ENCODE measurements around the gene SERPINC1.
A peak's percentile ranks its signal among the peaks of the same experiment; 100 is the strongest.

SERPINC1 gene

GRCh38 chr1:173876732-173877131 is 40.4 kb downstream of the SERPINC1 start:
- DNase-seq, result no peak
- Histone ChIP-seq H3K4me1 (ENCODE audit: control insufficient read depth, insufficient read depth, low read length, poor library complexity, severe bottlenecking) (peaks cover 2% of the 10 kb centered on the region), H3K4me3 (ENCODE audit: insufficient read depth, low read depth, low read length, poor library complexity, severe bottlenecking) (no peak overlapping the region), H3K36me3 (ENCODE audit: control insufficient read depth, insufficient read depth, low read length) (peaks cover 4% of the 10 kb centered on the region), H3K9me3 (ENCODE audit: control insufficient read depth, low read length) (no peaks in the 10 kb centered on the region), H3K27ac (ENCODE audit: insufficient read depth, low read length, poor library complexity, severe bottlenecking) (no peak overlapping the region), H3K27me3 (replicated peaks; ENCODE audit: control insufficient read depth, insufficient read depth, low read length, poor library complexity, severe bottlenecking) (no peaks in the 10 kb centered on the region)

GRCh38 chr1:173871500-173871899 is 45.6 kb downstream of the SERPINC1 start:
- Histone ChIP-seq H3K27ac (ENCODE audit: insufficient read depth, low read length, poor library complexity, severe bottlenecking) (peak overlapping the region; percentile 18), H3K27me3 (replicated peaks; ENCODE audit: control insufficient read depth, insufficient read depth, low read length, poor library complexity, severe bottlenecking) (no peaks in the 10 kb centered on the region), H3K4me3 (ENCODE audit: insufficient read depth, low read depth, low read length, poor library complexity, severe bottlenecking) (no peak overlapping the region), H3K4me1 (ENCODE audit: control insufficient read depth, insufficient read depth, low read length, poor library complexity, severe bottlenecking) (peaks cover 22% of the 10 kb centered on the region), H3K9me3 (ENCODE audit: control insufficient read depth, low read length) (no peaks in the 10 kb centered on the region), H3K36me3 (ENCODE audit: control insufficient read depth, insufficient read depth, low read length) (peaks cover 4% of the 10 kb centered on the region)
- DNase-seq, result no peak

GRCh38 chr1:173871091-173871490 is 46.0 kb downstream of the SERPINC1 start:
- Histone ChIP-seq H3K4me1 (ENCODE audit: control insufficient read depth, insufficient read depth, low read length, poor library complexity, severe bottlenecking) (peaks cover 24% of the 10 kb centered on the region), H3K27ac (ENCODE audit: insufficient read depth, low read length, poor library complexity, severe bottlenecking) (peak overlapping the region; percentile 43), H3K4me3 (ENCODE audit: insufficient read depth, low read depth, low read length, poor library complexity, severe bottlenecking) (no peak overlapping the region), H3K36me3 (ENCODE audit: control insufficient read depth, insufficient read depth, low read length) (peaks cover 4% of the 10 kb centered on the region), H3K9me3 (ENCODE audit: control insufficient read depth, low read length) (no peaks in the 10 kb centered on the region), H3K27me3 (replicated peaks; ENCODE audit: control insufficient read depth, insufficient read depth, low read length, poor library complexity, severe bottlenecking) (no peaks in the 10 kb centered on the region)
- DNase-seq, result no peak

GRCh38 chr1:173870252-173871075 is 46.7 kb downstream of the SERPINC1 start:
- DNase-seq, result peak; percentile 4 to 17 (median 9)
- Histone ChIP-seq H3K4me1 (ENCODE audit: control insufficient read depth, insufficient read depth, low read length, poor library complexity, severe bottlenecking) (peaks cover 31% of the 10 kb centered on the region), H3K27ac (ENCODE audit: insufficient read depth, low read length, poor library complexity, severe bottlenecking) (peak overlapping the region; percentile 43), H3K4me3 (ENCODE audit: insufficient read depth, low read depth, low read length, poor library complexity, severe bottlenecking) (peak overlapping the region; percentile 8), H3K9me3 (ENCODE audit: control insufficient read depth, low read length) (no peaks in the 10 kb centered on the region), H3K27me3 (replicated peaks; ENCODE audit: control insufficient read depth, insufficient read depth, low read length, poor library complexity, severe bottlenecking) (no peaks in the 10 kb centered on the region), H3K36me3 (ENCODE audit: control insufficient read depth, insufficient read depth, low read length) (peaks cover 4% of the 10 kb centered on the region)

- DNase-seq, result no peak
Observed at GRCh38 chr1:173869021-173869359, 48.1 kb downstream of the SERPINC1 start.

GRCh38 chr1:173868266-173869020 is 48.7 kb downstream of the SERPINC1 start, which contains the start of gene ZBTB37:
ZBTB37 (plus strand) TSS chr1:173868380; CDS start chr1:173870226, 1,846 bp downstream.
- peaks cover 24% of the 10 kb centered on the region for H3K36me3 ChIP-seq (ENCODE audit: control insufficient read depth, insufficient read depth, low read length)
- peaks cover 41% of the 10 kb centered on the region for H3K4me1 ChIP-seq (ENCODE audit: control insufficient read depth, insufficient read depth, low read length, poor library complexity, severe bottlenecking)
- H3K4me3 ChIP-seq (ENCODE audit: insufficient read depth, low read depth, low read length, poor library complexity, severe bottlenecking), result peak within 1 kb of the TSS; percentile 78
- no peaks in the 10 kb centered on the region for H3K27me3 ChIP-seq (replicated peaks; ENCODE audit: control insufficient read depth, insufficient read depth, low read length, poor library complexity, severe bottlenecking)
- H3K27ac ChIP-seq (ENCODE audit: insufficient read depth, low read length, poor library complexity, severe bottlenecking), result peak within 1 kb of the TSS; percentile 94
- no peaks in the 10 kb centered on the region for H3K9me3 ChIP-seq (ENCODE audit: control insufficient read depth, low read length)
- DNase-seq, result peak; percentile 84 to 88 (median 85)

More at GRCh38 chr1:173869021-173869359, 48.1 kb downstream of the SERPINC1 start:
- no peaks in the 10 kb centered on the region for H3K27me3 ChIP-seq (replicated peaks; ENCODE audit: control insufficient read depth, insufficient read depth, low read length, poor library complexity, severe bottlenecking)
- peak overlapping the region; percentile 94 for H3K27ac ChIP-seq (ENCODE audit: insufficient read depth, low read length, poor library complexity, severe bottlenecking)
- H3K4me3 ChIP-seq (ENCODE audit: insufficient read depth, low read depth, low read length, poor library complexity, severe bottlenecking), result peak overlapping the region; percentile 78
- peaks cover 19% of the 10 kb centered on the region for H3K36me3 ChIP-seq (ENCODE audit: control insufficient read depth, insufficient read depth, low read length)
- H3K4me1 ChIP-seq (ENCODE audit: control insufficient read depth, insufficient read depth, low read length, poor library complexity, severe bottlenecking), result peaks cover 41% of the 10 kb centered on the region
- H3K9me3 ChIP-seq (ENCODE audit: control insufficient read depth, low read length), result no peaks in the 10 kb centered on the region

- Histone ChIP-seq H3K27me3 (replicated peaks; ENCODE audit: control insufficient read depth, insufficient read depth, low read length, poor library complexity, severe bottlenecking) (no peaks in the 10 kb centered on the region), H3K4me1 (ENCODE audit: control insufficient read depth, insufficient read depth, low read length, poor library complexity, severe bottlenecking) (peaks cover 41% of the 10 kb centered on the region), H3K4me3 (ENCODE audit: insufficient read depth, low read depth, low read length, poor library complexity, severe bottlenecking) (peak within 1 kb of the TSS; percentile 78), H3K27ac (ENCODE audit: insufficient read depth, low read length, poor library complexity, severe bottlenecking) (peak within 1 kb of the TSS; percentile 94), H3K9me3 (ENCODE audit: control insufficient read depth, low read length) (no peaks in the 10 kb centered on the region), H3K36me3 (ENCODE audit: control insufficient read depth, insufficient read depth, low read length) (peaks cover 30% of the 10 kb centered on the region)
- peak; percentile 99 for DNase-seq
Observed at GRCh38 chr1:173867753-173868265, 49.3 kb downstream of the SERPINC1 start, which contains the start of gene GAS5. GAS5 (minus strand) TSS chr1:173867989.

GRCh38 chr1:173867141-173867752 is 49.9 kb downstream of the SERPINC1 start:
- peaks cover 39% of the 10 kb centered on the region for H3K4me1 ChIP-seq (ENCODE audit: control insufficient read depth, insufficient read depth, low read length, poor library complexity, severe bottlenecking)
- peak overlapping the region; percentile 94 for H3K27ac ChIP-seq (ENCODE audit: insufficient read depth, low read length, poor library complexity, severe bottlenecking)
- no peaks in the 10 kb centered on the region for H3K27me3 ChIP-seq (replicated peaks; ENCODE audit: control insufficient read depth, insufficient read depth, low read length, poor library complexity, severe bottlenecking)
- H3K9me3 ChIP-seq (ENCODE audit: control insufficient read depth, low read length), result no peaks in the 10 kb centered on the region
- peaks cover 35% of the 10 kb centered on the region for H3K36me3 ChIP-seq (ENCODE audit: control insufficient read depth, insufficient read depth, low read length)
- peak overlapping the region; percentile 78 for H3K4me3 ChIP-seq (ENCODE audit: insufficient read depth, low read depth, low read length, poor library complexity, severe bottlenecking)
- DNase-seq, result no peak

- peak overlapping the region; percentile 78 for H3K4me3 ChIP-seq (ENCODE audit: insufficient read depth, low read depth, low read length, poor library complexity, severe bottlenecking)
- no peaks in the 10 kb centered on the region for H3K9me3 ChIP-seq (ENCODE audit: control insufficient read depth, low read length)
- DNase-seq, result no peak
- peaks cover 35% of the 10 kb centered on the region for H3K36me3 ChIP-seq (ENCODE audit: control insufficient read depth, insufficient read depth, low read length)
- peaks cover 39% of the 10 kb centered on the region for H3K4me1 ChIP-seq (ENCODE audit: control insufficient read depth, insufficient read depth, low read length, poor library complexity, severe bottlenecking)
- H3K27me3 ChIP-seq (replicated peaks; ENCODE audit: control insufficient read depth, insufficient read depth, low read length, poor library complexity, severe bottlenecking), result no peaks in the 10 kb centered on the region
- peak overlapping the region; percentile 94 for H3K27ac ChIP-seq (ENCODE audit: insufficient read depth, low read length, poor library complexity, severe bottlenecking)
Observed at GRCh38 chr1:173866413-173867115, 50.6 kb downstream of the SERPINC1 start.
